B cell (primary cell): ENCODE data around the gene TOGARAM1.

ENCODE experiments used
- CTCF ChIP-seq: fragments of 200-600 bp; IDR thresholded peaks from one replicate; pipeline ENCODE4 v1.8.0; 2022; ENCODE audit warnings: antibody characterized with exemption, mild to moderate bottlenecking
- EZH2 ChIP-seq: IDR thresholded peaks from 2 replicates; pipeline ENCODE4 v1.6.1; 2012; ENCODE audit warnings: borderline replicate concordance, low read depth, mild to moderate bottlenecking, moderate library complexity, low read length; ENCODE audit not compliant: insufficient read depth, poor library complexity, severe bottlenecking

DNA sequence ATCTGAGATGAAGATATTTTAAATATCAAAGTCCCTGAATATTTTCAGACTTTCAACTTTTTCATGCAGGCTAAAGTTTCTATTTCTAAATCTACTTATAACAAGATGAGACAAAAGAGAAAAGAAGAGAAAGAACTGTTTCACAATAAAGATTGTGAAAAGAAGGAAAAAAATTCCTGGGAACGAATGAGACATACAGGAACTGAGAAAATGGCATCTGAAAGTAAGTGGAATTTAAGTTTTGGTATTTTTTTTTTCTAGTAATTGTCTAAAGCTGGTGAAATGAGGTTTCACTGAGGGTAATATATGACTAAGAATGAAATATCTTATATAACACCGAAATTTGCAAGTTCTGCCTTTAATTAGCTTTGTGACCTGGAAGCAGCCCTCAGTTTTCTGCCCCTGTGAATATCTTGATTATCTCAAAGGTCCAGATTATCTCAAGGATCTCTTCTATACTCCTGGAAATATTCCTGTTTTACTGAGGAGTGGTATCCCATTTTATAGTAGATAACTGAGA, 66.2 kb downstream of the TOGARAM1 start:
- TF ChIP-seq CTCF, result no peak
- no peak for TF ChIP-seq EZH2
